Thymus (tissue), 11 donors: ENCODE results near the gene PLBD2. TPM values are rescaled to one million over a fixed set of nuclear protein-coding genes. Genes with fewer than 3 reads are reported as not detected.
A peak's percentile ranks its signal among the peaks of the same experiment; 100 is the strongest.

Experiments used
- DNase-seq, 9 donors: peaks; one replicate each; pipeline ENCODE4 v3.0.0-alpha.2; 2013; ENCODE audit warnings: low spot score in 9 of 9, low read depth in 6 of 9, missing footprints in 1 of 9
- H3K27ac ChIP-seq, 2 donors: one replicate each; pipeline ENCODE4 v1.5.1; 2013; ENCODE audit warnings: control low read depth in 1 of 2, low read depth in 1 of 2, low read length in 1 of 2, mild to moderate bottlenecking in 1 of 2, moderate library complexity in 1 of 2
- H3K27me3 ChIP-seq, 2 donors: one replicate each; pipeline ENCODE4 v1.5.1; 2013; ENCODE audit warnings: low read length in 1 of 2; ENCODE audit not compliant: control insufficient read depth in 2 of 2, insufficient read depth in 1 of 2
- H3K36me3 ChIP-seq, 2 donors: one replicate each; pipeline ENCODE4 v1.5.1; 2013; ENCODE audit warnings: low read length in 1 of 2, mild to moderate bottlenecking in 1 of 2, moderate library complexity in 1 of 2; ENCODE audit not compliant: control insufficient read depth in 2 of 2, insufficient read depth in 2 of 2
- H3K4me1 ChIP-seq, 2 donors: one replicate each; pipeline ENCODE4 v1.5.1; 2013; ENCODE audit warnings: low read length in 2 of 2; ENCODE audit not compliant: control insufficient read depth in 2 of 2, insufficient read depth in 2 of 2
- H3K4me3 ChIP-seq, 2 donors: one replicate each; pipeline ENCODE4 v1.5.1; 2013; ENCODE audit warnings: low read length in 2 of 2, control low read depth in 1 of 2, mild to moderate bottlenecking in 1 of 2
- H3K9me3 ChIP-seq, 2 donors: one replicate each; pipeline ENCODE4 v1.5.1; 2013; ENCODE audit warnings: low read length in 1 of 2, mild to moderate bottlenecking in 1 of 2; ENCODE audit not compliant: control insufficient read depth in 2 of 2, insufficient read depth in 1 of 2
- WGBS: extraction: QIAGEN DNeasy Blood & Tissue Kit; methylation state at CpG from one replicate; pipeline ENCODE4 v1.1.7; 2013; 5-methylcytosine and 5-hydroxymethylcytosine counted together
- polyA plus RNA-seq: library from polyadenylated mRNA; stranded (reverse); fragments of 200-250 nt; gene quantifications from one replicate; pipeline ENCODE4 v1.2.3, GENCODE V29; 2013
- total RNA-seq: library from RNA; stranded (reverse); fragments of 120-200 nt; gene quantifications from one replicate; pipeline ENCODE4 v1.2.4, GENCODE V29; 2013
- donor health status: healthy.

The PLBD2 gene
- total and polyA plus RNA-seq, 2 donors, result 2.5 to 9.3 TPM

- Histone ChIP-seq H3K27ac (no peak overlapping the region), H3K27me3 (peaks cover 0 to 2% of the 10 kb centered on the region in 2 donors), H3K4me1 (no peaks in the 10 kb centered on the region), H3K36me3 (no peaks in the 10 kb centered on the region), H3K4me3 (no peak overlapping the region), H3K9me3 (no peaks in the 10 kb centered on the region)
- DNase-seq, result no peak
- 95% methylated on average over 4 of the region's 4 CpGs for WGBS
These were observed 42.0 kb downstream of the PLBD2 start for GRCh38 chr12:113400362-113400761.

GRCh38 chr12:113401066-113402000 lies 42.9 kb downstream of the PLBD2 start:
- Histone ChIP-seq H3K36me3 (no peaks in the 10 kb centered on the region), H3K4me1 (no peaks in the 10 kb centered on the region), H3K4me3 (no peak overlapping the region), H3K27ac (no peak overlapping the region), H3K27me3 (peaks cover 0 to 2% of the 10 kb centered on the region in 2 donors), H3K9me3 (no peaks in the 10 kb centered on the region)
- DNase-seq, result no peak
- 94% methylated on average over 13 of the region's 13 CpGs for WGBS

- 97% methylated on average over 23 of the region's 23 CpGs for WGBS
- no peak for DNase-seq
- H3K27me3 ChIP-seq, result no peaks in the 10 kb centered on the region
These were observed 44.3 kb downstream of the PLBD2 start for GRCh38 chr12:113402586-113403260.

GRCh38 chr12:113403435-113404415 lies 45.3 kb downstream of the PLBD2 start, which contains the start of gene SDS:
Gene SDS (minus strand): TSS chr12:113403887. CDS start chr12:113399708, 4,179 bp downstream.
- Histone ChIP-seq H3K4me1 (no peaks in the 10 kb centered on the region), H3K27me3 (no peaks in the 10 kb centered on the region), H3K4me3 (no peak within 1 kb of the TSS), H3K9me3 (no peaks in the 10 kb centered on the region), H3K36me3 (no peaks in the 10 kb centered on the region), H3K27ac (no peak within 1 kb of the TSS)
- 35% methylated on average over 14 of the region's 14 CpGs for WGBS
- peak in 1 of 9 donors; percentile 12 for DNase-seq

More at GRCh38 chr12:113402586-113403260, 44.3 kb downstream of the PLBD2 start:
- no peaks in the 10 kb centered on the region for H3K36me3 ChIP-seq
- H3K4me3 ChIP-seq, result no peak overlapping the region
- H3K27ac ChIP-seq, result no peak overlapping the region
- H3K9me3 ChIP-seq, result no peaks in the 10 kb centered on the region
- H3K4me1 ChIP-seq, result no peaks in the 10 kb centered on the region

- peak in 1 of 9 donors; percentile 10 for DNase-seq
- no peak overlapping the region for H3K4me3 ChIP-seq
- H3K36me3 ChIP-seq, result no peaks in the 10 kb centered on the region
- H3K4me1 ChIP-seq, result no peaks in the 10 kb centered on the region
- H3K27ac ChIP-seq, result no peak overlapping the region
- H3K27me3 ChIP-seq, result no peaks in the 10 kb centered on the region
- no peaks in the 10 kb centered on the region for H3K9me3 ChIP-seq
- WGBS, result 89% methylated on average over 3 of the region's 3 CpGs
These were observed 47.3 kb downstream of the PLBD2 start for GRCh38 chr12:113405694-113406093.

GRCh38 chr12:113407931-113408600 lies 49.7 kb downstream of the PLBD2 start:
- H3K9me3 ChIP-seq, result no peaks in the 10 kb centered on the region
- no peak overlapping the region for H3K4me3 ChIP-seq
- no peaks in the 10 kb centered on the region for H3K27me3 ChIP-seq
- H3K27ac ChIP-seq, result no peak overlapping the region
- no peaks in the 10 kb centered on the region for H3K4me1 ChIP-seq
- H3K36me3 ChIP-seq, result no peaks in the 10 kb centered on the region
- WGBS, result 66% methylated on average over 6 of the region's 6 CpGs
- DNase-seq, result no peak

- 98% methylated on average over 11 of the region's 11 CpGs for WGBS
- no peaks in the 10 kb centered on the region for H3K36me3 ChIP-seq
- H3K9me3 ChIP-seq, result no peaks in the 10 kb centered on the region
- no peaks in the 10 kb centered on the region for H3K27me3 ChIP-seq
- no peak for DNase-seq
- no peaks in the 10 kb centered on the region for H3K4me1 ChIP-seq
- no peak overlapping the region for H3K4me3 ChIP-seq
- no peak overlapping the region for H3K27ac ChIP-seq
These were observed 50.4 kb downstream of the PLBD2 start for GRCh38 chr12:113408756-113409298.

GRCh38 chr12:113409462-113410124 lies 51.2 kb downstream of the PLBD2 start:
- Histone ChIP-seq H3K4me3 (no peak overlapping the region), H3K27ac (no peak overlapping the region), H3K9me3 (no peaks in the 10 kb centered on the region), H3K27me3 (peaks cover 0 to 2% of the 10 kb centered on the region in 2 donors), H3K4me1 (no peaks in the 10 kb centered on the region), H3K36me3 (no peaks in the 10 kb centered on the region)
- DNase-seq, result no peak
- 92% methylated on average over 9 of the region's 9 CpGs for WGBS
